GM18498 (cell line): Measurements from ENCODE around the gene GPR146.

Experiments used
- ATAC-seq: cut with Tn5 transposase; IDR thresholded peaks from one replicate; pipeline ENCODE4 v1.9.1; 2021; ENCODE audit warnings: mild to moderate bottlenecking, moderate library complexity; ENCODE audit not compliant: unreplicated experiment

GPR146 gene

DNA sequence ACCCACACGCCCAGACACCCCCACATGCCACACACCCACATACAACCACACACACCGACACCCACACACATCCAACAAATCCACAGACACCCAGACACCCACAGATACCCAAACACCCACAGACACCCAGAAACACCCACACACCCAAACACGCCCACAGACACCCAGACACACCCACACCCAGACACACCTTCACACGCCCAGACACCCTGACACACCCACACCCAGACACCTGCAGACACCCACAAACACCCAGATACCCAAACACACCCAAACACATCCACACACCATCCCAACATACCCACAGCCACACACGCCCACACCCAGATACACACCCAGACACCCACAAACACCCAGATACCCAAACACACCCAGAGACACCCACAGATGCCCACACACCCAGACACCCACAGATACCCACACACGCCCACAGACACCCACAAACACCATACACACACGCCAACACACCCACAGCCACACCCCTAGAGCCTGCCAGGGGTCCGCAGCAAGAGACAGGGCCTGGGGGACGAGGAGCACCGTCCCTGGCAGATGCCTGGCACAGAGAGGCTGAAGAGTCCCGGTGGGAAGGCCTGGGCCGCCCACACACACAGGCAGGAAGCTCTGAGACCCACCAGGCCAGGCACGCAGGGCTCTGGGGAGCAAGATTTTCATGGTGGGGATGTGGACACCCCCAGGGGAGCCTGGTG lies 32.9 kb upstream of the GPR146 start:
- ATAC-seq = no peak

DNA sequence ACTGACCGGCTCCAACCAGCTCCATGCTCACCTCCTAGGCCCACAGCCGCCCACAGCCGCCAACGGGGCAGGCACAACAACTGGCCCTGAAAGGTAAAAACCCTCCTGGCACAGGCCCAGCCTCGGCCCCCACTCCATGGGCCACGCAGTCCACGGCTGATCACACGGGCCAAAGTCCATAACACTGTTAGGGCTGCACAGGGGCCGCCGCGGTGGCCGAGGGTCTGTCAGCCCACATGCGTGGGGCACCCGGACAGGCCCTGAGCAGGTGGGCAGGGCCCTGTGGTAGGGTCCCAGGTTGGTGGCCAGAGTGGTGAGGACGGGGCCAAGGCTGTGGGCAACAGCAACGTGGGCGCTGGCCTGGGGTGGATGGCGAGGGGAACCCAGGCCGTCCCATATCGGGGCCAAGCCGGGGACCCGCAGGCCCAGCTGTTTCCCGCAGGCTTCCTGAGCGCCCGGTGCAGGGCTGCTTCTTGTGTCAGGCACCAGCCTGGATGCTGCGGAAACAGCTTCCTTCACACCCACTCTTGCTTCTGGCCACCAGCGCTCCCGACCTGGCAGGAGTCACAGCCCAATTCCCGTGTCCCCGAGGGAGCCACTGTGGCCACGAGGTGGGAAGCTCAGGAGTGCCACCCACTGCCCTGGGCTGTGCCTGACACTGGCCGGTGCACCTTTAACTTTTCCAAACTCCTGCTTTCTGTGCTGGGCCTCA lies 32.2 kb upstream of the GPR146 start:
- ATAC-seq = no peak

- no peak for ATAC-seq
Observed at GRCh38 chr7:1012716-1013095, 31.6 kb upstream of the GPR146 start.

DNA sequence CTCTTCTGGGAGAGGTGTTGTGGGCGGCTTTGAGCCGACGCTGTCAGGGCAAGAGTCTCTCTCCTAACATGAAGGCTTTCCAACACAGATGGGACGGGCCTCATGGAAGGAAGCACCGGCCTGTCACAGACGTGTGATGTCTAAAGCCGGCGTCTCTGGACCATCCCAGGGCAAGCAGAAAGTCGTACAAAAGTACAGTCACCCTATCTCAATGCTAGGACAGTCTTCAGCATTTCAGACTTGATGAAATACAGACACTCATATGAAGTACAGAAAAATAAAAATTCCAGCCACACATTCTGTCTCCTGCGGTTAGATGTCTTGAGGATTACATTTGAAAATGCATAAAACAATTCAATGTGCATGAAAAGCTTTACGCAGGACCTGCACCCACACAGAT lies 30.8 kb upstream of the GPR146 start:
- no peak for ATAC-seq

DNA sequence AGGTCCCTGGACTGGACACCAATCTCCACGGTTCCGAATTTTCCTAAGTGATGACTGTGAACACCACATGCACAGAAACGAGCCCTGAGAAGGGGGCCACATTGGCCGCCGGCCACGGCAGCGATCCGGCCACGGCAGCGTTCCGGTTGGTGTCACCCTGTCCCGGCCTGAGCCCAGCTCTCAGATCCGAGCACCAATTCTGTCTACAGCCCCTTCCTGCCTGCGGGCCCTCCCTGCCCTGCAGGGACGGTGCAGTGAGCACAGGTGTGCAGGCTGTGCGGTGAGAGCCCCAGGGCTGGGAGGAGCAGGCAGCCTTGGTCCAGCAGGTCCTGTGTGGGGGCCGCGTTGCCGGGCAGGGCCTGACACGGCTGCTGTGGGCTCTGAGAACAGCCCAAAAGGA lies 29.7 kb upstream of the GPR146 start:
- ATAC-seq = no peak

DNA sequence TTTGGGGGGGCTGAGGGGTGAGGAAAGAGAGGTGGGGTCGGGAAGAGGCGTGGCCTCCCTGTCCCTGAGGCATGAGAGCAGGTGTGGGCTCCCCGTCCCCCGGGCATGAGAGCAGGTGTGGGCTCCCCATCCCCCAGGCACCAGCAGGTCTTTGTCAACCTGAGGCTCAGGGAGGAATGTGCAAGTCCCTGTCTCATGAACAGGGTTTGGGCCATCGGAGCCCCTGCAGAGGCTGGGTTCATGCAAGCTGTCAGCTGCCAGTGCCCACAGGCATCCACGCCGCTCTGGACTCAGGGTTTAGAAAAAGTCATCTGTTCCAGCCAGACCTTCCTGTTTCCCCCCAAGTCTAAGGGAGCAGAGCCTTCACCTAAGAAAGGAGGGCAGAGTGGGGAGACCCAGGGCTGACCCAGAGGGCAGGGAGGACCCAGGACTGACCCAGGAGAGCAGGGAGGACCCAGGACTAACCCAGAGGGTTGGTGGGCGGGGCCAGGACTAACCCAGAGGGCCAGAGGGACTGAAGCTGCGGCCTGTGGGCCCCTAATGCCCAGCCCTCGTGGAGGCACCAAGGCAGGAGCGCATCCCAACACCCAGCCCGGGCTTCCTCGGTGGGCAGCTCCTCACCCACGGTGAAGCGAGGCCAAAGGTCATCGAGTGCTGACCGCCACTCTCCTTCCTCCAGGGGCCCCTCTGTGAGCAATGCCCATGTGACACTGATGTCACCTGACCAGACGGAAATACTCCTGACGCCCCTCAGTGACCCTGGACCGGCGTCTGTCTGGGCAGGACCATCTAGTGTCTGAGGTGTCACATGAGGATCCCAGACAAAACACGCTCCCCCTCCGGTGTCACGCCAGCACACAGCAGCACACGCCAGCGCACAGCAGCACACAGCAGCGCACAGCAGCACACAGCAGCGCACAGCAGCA lies 28.9 kb upstream of the GPR146 start:
- no peak for ATAC-seq

- ATAC-seq = no peak
Observed at GRCh38 chr7:1016577-1017531, 27.5 kb upstream of the GPR146 start.

- no peak for ATAC-seq
Observed at GRCh38 chr7:1017586-1018333, 26.6 kb upstream of the GPR146 start.

DNA sequence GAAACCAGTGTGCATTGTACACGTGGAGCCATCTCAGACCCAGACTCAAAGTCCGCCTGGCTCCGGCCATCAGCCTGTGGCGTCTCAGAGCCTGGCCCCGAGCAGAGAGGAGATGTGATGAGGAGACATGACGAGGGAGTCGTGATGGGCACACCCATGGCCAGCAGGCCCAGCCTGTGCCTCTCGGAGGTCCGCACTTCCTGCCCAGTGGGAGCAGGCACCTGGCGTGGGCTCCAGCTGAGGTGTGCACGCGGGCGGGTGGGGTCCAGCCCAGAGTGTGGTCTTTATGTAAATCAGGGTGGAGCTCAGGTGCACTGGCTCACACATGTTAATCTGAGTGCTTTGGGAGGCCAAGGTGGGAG lies 26.0 kb upstream of the GPR146 start:
- ATAC-seq = no peak

DNA sequence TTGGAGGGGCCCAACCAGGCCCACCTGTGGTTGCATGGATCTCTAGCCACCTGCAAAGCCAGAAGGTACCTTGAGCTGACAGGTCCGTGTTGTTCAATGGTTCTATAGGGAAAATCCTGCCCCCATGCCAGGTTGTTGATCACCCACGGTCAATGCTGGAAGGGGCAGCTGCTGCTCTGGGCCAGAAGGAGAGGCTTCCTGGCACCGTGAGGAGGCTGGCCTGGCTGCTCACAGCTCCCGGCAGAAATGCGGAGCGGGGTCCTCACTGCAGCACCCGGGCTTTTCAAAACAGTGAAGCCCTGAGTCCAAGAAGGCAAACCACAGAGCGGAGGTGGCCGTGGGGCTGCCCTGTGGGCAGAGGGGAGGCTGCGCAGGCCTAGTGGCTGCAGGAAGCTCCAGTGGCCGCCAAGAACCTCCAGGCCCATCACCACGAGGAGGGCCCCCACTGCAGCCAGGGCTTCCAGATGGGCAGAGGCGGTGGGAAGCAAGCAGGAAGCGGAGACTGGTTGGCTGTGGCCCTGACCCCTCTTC lies 25.0 kb upstream of the GPR146 start:
- ATAC-seq = no peak

- ATAC-seq = no peak
Observed at GRCh38 chr7:1019789-1020610, 24.3 kb upstream of the GPR146 start.

- no peak for ATAC-seq
Observed at GRCh38 chr7:1020849-1021251, 23.5 kb upstream of the GPR146 start.

- ATAC-seq = no peak
Observed at GRCh38 chr7:1021366-1021765, 23.0 kb upstream of the GPR146 start.

DNA sequence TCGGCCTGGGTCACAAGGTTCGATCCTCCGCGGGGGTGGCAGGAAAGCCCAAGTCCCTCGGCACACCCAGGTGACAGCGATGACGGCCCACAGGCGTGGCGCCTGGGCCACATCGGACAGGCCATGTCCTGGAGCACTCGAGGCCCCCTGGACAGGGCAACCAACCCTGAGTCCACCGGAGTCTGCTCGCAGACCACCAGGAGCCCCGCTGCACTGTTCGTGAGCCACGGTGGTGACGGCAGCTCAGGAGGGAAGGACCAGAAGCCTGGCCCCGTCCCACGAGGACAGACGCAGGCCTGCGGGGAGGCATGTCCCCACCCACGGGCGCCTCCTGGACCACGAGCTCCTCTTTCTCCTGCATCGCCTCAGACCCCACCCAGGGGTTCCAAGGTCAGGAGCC lies 22.4 kb upstream of the GPR146 start:
- ATAC-seq = no peak

DNA sequence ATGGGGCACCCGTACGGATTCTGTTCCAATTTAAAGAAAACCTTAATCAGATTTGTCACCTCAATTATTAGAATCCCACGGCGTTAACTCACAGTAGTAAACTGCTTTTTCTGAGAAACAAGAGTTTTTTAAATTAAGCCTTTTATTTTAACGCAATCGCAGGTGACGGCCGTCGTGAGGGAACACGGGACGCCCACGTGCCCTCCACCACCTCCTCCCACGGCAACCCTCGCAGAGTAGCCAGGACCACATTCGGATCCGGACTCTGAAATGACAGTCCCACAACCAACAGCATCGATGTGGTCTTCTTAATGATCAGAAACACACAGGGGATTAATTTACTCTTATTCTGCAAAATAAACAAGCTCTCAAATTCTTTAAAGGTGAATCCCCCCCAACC lies 22.0 kb upstream of the GPR146 start:
- ATAC-seq = no peak

- ATAC-seq = no peak
Observed at GRCh38 chr7:1022801-1023465, 21.4 kb upstream of the GPR146 start.

DNA sequence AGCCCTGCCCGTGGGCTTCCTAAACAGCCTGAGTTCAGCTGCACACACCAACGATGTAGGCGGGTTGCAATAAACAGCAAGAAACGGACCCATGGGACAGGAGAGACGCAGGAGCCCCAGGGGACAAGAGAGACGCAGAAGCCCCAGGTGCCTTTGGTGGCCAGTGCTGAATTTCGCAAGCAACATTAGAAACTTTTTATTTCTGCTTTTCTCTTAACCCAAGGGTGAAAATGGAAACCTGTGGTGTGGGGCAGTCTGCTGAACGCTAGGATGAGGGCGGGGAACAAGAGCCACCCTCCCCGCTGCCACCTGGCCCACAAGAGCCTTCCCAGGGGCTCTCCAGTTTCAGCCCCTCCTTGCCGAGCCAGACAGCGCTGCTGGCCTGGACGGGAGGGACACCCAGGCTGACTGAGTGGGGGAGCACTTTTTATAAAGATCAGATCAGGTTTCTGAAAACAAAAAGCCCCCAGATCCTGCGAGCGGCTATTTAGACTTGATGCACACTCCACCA lies 20.0 kb upstream of the GPR146 start:
- peak; percentile 59 for ATAC-seq
